KMS-11 (cell line): Measurements from ENCODE around the gene PLAAT5.

Experiments
- H2AFZ ChIP-seq: fragments of 200-600 bp; sonication (generic); 2 replicates; pipeline ENCODE4 v1.6.1; 2016; ENCODE audit warnings: antibody characterized with exemption, mixed run types, low read depth
- H3K27ac ChIP-seq: fragments of 200-600 bp; sonication (generic); 2 replicates; pipeline ENCODE4 v1.6.1; 2016; ENCODE audit warnings: mild to moderate bottlenecking, mixed run types
- H3K27me3 ChIP-seq: fragments of 200-600 bp; sonication (generic); 2 replicates; pipeline ENCODE4 v1.6.1; 2017; ENCODE audit warnings: mild to moderate bottlenecking, low read depth, mixed run types, moderate library complexity; ENCODE audit not compliant: insufficient read depth
- H3K36me3 ChIP-seq: fragments of 200-600 bp; sonication (generic); 2 replicates; pipeline ENCODE4 v1.6.1; 2017; ENCODE audit warnings: mild to moderate bottlenecking, mixed run types; ENCODE audit not compliant: insufficient read depth
- H3K4me1 ChIP-seq: fragments of 200-600 bp; sonication (generic); 2 replicates; pipeline ENCODE4 v1.6.1; 2016; ENCODE audit warnings: mild to moderate bottlenecking, low read depth, mixed run types; ENCODE audit not compliant: poor library complexity, severe bottlenecking
- H3K4me2 ChIP-seq: fragments of 200-600 bp; sonication (generic); 2 replicates; pipeline ENCODE4 v1.7.0; 2016; ENCODE audit warnings: mild to moderate bottlenecking, mixed run types
- H3K4me3 ChIP-seq: fragments of 200-600 bp; sonication (generic); IDR thresholded peaks from 2 replicates; pipeline ENCODE4 v1.6.1; 2017; ENCODE audit warnings: low read depth, low read length, mixed read lengths; ENCODE audit not compliant: insufficient read depth
- H3K79me2 ChIP-seq: fragments of 200-600 bp; sonication (generic); 2 replicates; pipeline ENCODE4 v1.6.1; 2016; ENCODE audit warnings: low read depth, mixed run types; ENCODE audit not compliant: insufficient read depth
- H3K9ac ChIP-seq: fragments of 200-600 bp; sonication (generic); 2 replicates; pipeline ENCODE4 v1.6.1; 2016; ENCODE audit warnings: mild to moderate bottlenecking, mixed run types
- H4K20me1 ChIP-seq: fragments of 200-600 bp; sonication (generic); 2 replicates; pipeline ENCODE4 v1.6.1; 2016; ENCODE audit warnings: mild to moderate bottlenecking, mixed run types; ENCODE audit not compliant: insufficient read depth
- TF ChIP-seq, protein P1 (sequence below): fragments of 200-600 bp; sonication (generic); conservative IDR thresholded peaks from 2 replicates; pipeline ENCODE4 v1.6.1; 2017; ENCODE audit warnings: low read depth, mild to moderate bottlenecking, antibody characterized with exemption, low read length, moderate library complexity, mixed read lengths

Gene PLAAT5

DNA sequence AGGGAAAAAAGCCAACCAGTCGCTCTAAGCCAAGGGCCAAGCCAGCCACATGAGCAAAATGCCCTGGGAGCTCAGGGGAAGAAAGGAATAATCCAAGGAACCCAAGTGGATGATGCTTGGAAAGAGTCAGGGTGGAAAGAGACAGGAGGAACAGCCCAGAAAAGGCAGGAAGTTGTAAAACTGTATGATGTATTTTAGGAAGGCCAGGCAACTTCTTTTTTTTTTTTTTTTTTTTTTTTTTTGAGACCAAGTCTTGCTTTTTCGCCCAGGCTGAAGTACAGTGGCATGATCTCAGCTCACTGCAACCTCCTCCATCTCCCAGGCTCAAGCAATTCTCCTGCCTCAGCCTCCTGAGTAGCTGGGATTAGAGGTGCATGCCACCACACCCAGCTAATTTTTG is 16.5 kb upstream of the PLAAT5 start:
- Histone ChIP-seq H3K4me2 (no peak overlapping the region), H3K36me3 (no peaks in the 10 kb centered on the region), H3K4me1 (peaks cover 38% of the 10 kb centered on the region), H4K20me1 (no peaks in the 10 kb centered on the region), H2AFZ (no peak overlapping the region), H3K4me3 (no peak overlapping the region), H3K27ac (no peak overlapping the region), H3K9ac (no peak overlapping the region), H3K27me3 (no peaks in the 10 kb centered on the region), H3K79me2 (no peaks in the 10 kb centered on the region)
- TF ChIP-seq, protein P1, sequence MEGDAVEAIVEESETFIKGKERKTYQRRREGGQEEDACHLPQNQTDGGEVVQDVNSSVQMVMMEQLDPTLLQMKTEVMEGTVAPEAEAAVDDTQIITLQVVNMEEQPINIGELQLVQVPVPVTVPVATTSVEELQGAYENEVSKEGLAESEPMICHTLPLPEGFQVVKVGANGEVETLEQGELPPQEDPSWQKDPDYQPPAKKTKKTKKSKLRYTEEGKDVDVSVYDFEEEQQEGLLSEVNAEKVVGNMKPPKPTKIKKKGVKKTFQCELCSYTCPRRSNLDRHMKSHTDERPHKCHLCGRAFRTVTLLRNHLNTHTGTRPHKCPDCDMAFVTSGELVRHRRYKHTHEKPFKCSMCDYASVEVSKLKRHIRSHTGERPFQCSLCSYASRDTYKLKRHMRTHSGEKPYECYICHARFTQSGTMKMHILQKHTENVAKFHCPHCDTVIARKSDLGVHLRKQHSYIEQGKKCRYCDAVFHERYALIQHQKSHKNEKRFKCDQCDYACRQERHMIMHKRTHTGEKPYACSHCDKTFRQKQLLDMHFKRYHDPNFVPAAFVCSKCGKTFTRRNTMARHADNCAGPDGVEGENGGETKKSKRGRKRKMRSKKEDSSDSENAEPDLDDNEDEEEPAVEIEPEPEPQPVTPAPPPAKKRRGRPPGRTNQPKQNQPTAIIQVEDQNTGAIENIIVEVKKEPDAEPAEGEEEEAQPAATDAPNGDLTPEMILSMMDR: no peak

DNA sequence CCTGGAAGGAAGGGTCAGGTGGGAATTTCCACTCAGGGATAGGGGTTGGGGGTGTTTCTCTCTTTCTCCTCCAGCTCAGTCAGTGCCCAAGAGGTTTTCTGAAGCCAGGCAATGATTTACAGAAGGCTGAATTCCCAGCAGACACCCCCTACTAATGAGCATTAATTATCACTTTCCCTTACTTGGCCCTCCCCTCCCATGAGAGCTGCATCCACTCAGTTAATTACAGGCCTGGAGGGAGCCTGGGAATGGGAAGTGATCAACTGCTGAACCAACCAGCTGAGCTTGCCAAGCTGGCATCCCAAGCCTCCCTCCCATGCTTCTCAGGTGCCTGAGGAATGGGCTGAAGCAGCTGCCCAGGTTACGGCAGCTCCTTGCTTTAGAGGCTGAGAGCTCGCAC is 15.9 kb upstream of the PLAAT5 start:
- TF ChIP-seq, protein P1: no peak
- H3K36me3 ChIP-seq: no peaks in the 10 kb centered on the region
- H3K9ac ChIP-seq: no peak overlapping the region
- H3K27ac ChIP-seq: no peak overlapping the region
- no peak overlapping the region for H3K4me2 ChIP-seq
- peaks cover 44% of the 10 kb centered on the region for H3K4me1 ChIP-seq
- H2AFZ ChIP-seq: no peak overlapping the region
- no peaks in the 10 kb centered on the region for H4K20me1 ChIP-seq
- H3K79me2 ChIP-seq: no peaks in the 10 kb centered on the region
- H3K4me3 ChIP-seq: no peak overlapping the region
- no peaks in the 10 kb centered on the region for H3K27me3 ChIP-seq

DNA sequence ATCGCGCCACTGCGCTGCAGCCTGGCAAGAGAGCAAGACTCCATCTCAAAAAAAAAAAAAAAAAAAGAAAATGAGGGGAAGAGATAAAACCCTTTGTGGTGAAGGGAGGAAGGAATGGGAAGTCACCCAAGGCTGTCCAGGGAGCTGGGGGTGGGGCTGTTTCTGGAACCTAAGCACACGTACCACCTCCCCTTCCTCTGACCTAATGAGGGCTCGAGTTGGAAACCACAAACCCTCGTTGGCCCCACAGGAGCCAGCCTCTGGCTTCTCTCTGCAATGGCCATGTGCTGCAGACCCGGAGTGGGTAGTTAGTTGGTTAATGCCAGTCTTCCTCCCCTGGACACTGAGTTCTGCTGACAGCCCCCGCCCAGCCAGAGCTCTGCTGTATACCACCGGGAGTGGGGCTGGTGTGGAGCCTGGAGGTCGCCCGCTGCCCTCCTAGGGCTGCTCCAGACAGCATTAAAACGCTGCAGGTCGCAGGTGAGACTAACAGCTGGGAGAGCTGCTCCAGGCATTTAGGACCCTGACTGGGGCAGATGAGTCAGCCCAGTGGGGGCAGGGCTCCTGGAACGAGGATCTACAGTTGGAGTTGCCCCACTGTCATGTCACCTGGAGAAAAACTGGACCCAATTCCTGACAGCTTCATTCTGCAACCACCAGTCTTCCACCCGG is 15.0 kb upstream of the PLAAT5 start, which contains the start of gene LGALS12:
Gene LGALS12 (plus strand): TSS at position 228 of the 672 bp plus-strand sequence. CDS start 375 bp downstream, at position 603.
- H3K27me3 ChIP-seq: no peaks in the 10 kb centered on the region
- peaks cover 51% of the 10 kb centered on the region for H3K4me1 ChIP-seq
- no peaks in the 10 kb centered on the region for H3K79me2 ChIP-seq
- no peak within 1 kb of the TSS for H3K4me3 ChIP-seq
- no peak within 1 kb of the TSS for H3K9ac ChIP-seq
- H3K36me3 ChIP-seq: no peaks in the 10 kb centered on the region
- no peaks in the 10 kb centered on the region for H4K20me1 ChIP-seq
- H3K4me2 ChIP-seq: peak within 1 kb of the TSS; percentile 39
- TF ChIP-seq, protein P1: no peak
- peak within 1 kb of the TSS; percentile 44; the same call in 1 of the 2 replicates for H2AFZ ChIP-seq
- H3K27ac ChIP-seq: no peak within 1 kb of the TSS

DNA sequence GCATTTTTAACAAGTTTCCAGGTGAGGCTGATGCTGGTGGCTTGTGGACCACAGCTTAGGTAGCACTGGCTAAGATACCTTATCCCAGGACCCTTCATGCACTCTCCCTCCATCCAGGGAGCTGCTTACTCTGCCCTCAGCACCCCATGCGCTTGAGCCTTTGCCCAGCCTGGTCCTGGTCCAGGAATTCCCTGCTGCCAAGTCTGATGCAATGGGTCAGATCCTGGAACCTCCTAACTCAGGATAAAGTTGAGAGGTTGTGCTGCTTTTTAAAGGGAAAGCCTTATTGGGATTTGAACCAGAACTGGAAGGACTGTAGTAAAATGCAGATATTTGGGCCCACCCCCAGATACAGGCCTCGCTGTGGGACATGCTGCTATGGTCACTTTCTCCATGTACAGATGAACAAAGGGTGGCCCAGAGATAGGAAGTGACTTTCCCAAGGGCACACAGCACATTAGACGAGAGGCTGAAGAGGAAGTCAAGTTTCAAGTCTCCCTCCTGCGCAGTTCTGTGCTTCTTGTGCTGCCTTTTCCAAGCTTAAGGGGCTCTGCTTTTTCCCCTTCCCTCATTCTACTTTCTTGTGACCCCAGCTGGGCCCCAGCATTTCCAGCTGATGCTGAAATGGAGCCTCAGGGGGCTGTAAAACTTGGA is 14.1 kb upstream of the PLAAT5 start:
- Histone ChIP-seq H3K27me3 (no peaks in the 10 kb centered on the region), H3K4me2 (no peak overlapping the region; the same call in 1 of the 2 replicates), H2AFZ (no peak overlapping the region), H3K4me1 (peaks cover 51% of the 10 kb centered on the region), H4K20me1 (no peaks in the 10 kb centered on the region), H3K27ac (no peak overlapping the region), H3K79me2 (no peaks in the 10 kb centered on the region), H3K4me3 (no peak overlapping the region), H3K36me3 (no peaks in the 10 kb centered on the region), H3K9ac (no peak overlapping the region)
- TF ChIP-seq, protein P1: no peak
